Measurements from ENCODE around the gene DYRK3. TPM values are rescaled to one million over a fixed set of nuclear protein-coding genes. Genes with fewer than 3 reads are reported as not detected.
"Not testable (repeated sequence)": the region's sequence is repeated elsewhere in the genome, so short reads cannot be mapped to it uniquely, and the experiment has no call there.

Gene DYRK3
- total and polyA plus RNA-seq, 7 donors, result 0.60 to 7.8 (median 3.2) TPM

DNA sequence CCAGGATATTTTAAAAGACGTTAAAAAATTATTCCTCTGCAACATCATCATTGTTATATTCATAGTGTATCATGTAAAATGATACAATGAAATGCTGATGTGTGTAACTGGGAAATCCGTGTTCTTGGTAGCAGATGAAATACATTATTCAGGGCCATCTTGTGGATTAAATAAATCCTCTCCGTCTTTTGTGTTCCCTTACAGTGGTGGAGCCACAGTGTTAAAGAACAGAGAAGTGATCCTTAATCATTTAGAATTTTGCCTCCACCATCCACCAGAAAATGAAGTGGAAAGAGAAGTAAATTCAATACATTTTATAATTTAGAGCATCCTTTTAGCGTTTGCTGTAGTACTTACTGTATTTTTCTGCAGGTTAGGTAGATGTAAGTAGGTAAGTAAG is 1.3 kb downstream of the DYRK3 start:
- Histone ChIP-seq H3K36me3 (no peaks in the 10 kb centered on the region), H3K4me1 (peaks cover 0 to 32% (median 24%) of the 10 kb centered on the region in 4 donors), H3K9me3 (no peaks in the 10 kb centered on the region), H3K27ac (peak overlapping the region in 2 of 4 donors; percentile 86 to 89), H3K4me3 (no peak overlapping the region), H3K27me3 (no peaks in the 10 kb centered on the region)
- WGBS, 2 donors, result 59 to 64% methylated on average over 4 of the region's 4 CpGs
- no peak for TF ChIP-seq EP300 (IDR thresholded peaks at IDR 0.05)
- no peak for TF ChIP-seq POLR2AphosphoS5 (IDR thresholded peaks at IDR 0.05)
- TF ChIP-seq, protein P1, sequence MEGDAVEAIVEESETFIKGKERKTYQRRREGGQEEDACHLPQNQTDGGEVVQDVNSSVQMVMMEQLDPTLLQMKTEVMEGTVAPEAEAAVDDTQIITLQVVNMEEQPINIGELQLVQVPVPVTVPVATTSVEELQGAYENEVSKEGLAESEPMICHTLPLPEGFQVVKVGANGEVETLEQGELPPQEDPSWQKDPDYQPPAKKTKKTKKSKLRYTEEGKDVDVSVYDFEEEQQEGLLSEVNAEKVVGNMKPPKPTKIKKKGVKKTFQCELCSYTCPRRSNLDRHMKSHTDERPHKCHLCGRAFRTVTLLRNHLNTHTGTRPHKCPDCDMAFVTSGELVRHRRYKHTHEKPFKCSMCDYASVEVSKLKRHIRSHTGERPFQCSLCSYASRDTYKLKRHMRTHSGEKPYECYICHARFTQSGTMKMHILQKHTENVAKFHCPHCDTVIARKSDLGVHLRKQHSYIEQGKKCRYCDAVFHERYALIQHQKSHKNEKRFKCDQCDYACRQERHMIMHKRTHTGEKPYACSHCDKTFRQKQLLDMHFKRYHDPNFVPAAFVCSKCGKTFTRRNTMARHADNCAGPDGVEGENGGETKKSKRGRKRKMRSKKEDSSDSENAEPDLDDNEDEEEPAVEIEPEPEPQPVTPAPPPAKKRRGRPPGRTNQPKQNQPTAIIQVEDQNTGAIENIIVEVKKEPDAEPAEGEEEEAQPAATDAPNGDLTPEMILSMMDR (IDR thresholded peaks at IDR 0.05), result no peak
- TF ChIP-seq POLR2A (IDR thresholded peaks at IDR 0.05), result no peak
- DNase-seq, result no peak
- intact Hi-C loops (cut with DNase I), result loop anchor here (5.0 kb wide), 3 partner anchors 81 to 416 kb away; partner anchors contain the start of genes PFKFB2 and YOD1

- Histone ChIP-seq H3K4me3 (no peak overlapping the region), H3K4me1 (peaks cover 0 to 32% (median 24%) of the 10 kb centered on the region in 4 donors), H3K9me3 (no peaks in the 10 kb centered on the region), H3K27me3 (no peaks in the 10 kb centered on the region), H3K36me3 (no peaks in the 10 kb centered on the region), H3K27ac (peak overlapping the region in 1 of 4 donors; percentile 86)
- no peak for DNase-seq
- TF ChIP-seq, protein P1 (IDR thresholded peaks at IDR 0.05), result no peak
- TF ChIP-seq EP300 (IDR thresholded peaks at IDR 0.05) (no peak), POLR2AphosphoS5 (IDR thresholded peaks at IDR 0.05) (no peak), POLR2A (IDR thresholded peaks at IDR 0.05) (no peak)
- intact Hi-C loops (cut with DNase I), result loop anchor here (5.0 kb wide), 3 partner anchors 80 to 415 kb away; partner anchors contain the start of genes PFKFB2 and YOD1
Measured at GRCh38 chr1:206637605-206638004, 2.3 kb downstream of the DYRK3 start.

DNA sequence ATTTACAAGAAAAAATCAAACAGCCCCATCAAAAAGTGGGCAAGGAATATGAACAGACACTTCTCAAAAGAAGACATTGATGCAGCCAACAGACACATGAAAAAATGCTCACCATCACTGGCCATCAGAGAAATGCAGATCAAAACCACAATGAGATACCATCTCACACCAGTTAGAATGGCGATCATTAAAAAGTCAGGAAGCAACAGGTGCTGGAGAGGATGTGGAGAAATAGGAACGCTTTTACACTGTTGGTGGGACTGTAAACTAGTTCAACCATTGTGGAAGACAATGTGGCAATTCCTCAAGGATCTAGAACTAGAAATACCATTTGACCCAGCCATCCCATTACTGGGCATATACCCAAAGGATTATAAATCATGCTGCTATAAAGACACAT is 6.7 kb downstream of the DYRK3 start:
- intact Hi-C loops (cut with DNase I); H3K4me3 ChIP-seq; H3K27me3 ChIP-seq; H3K4me1 ChIP-seq; H3K36me3 ChIP-seq; H3K27ac ChIP-seq; H3K9me3 ChIP-seq; DNase-seq: not testable (repeated sequence)
- 67 to 84% methylated on average over 2 of the region's 2 CpGs for WGBS, 2 donors

DNA sequence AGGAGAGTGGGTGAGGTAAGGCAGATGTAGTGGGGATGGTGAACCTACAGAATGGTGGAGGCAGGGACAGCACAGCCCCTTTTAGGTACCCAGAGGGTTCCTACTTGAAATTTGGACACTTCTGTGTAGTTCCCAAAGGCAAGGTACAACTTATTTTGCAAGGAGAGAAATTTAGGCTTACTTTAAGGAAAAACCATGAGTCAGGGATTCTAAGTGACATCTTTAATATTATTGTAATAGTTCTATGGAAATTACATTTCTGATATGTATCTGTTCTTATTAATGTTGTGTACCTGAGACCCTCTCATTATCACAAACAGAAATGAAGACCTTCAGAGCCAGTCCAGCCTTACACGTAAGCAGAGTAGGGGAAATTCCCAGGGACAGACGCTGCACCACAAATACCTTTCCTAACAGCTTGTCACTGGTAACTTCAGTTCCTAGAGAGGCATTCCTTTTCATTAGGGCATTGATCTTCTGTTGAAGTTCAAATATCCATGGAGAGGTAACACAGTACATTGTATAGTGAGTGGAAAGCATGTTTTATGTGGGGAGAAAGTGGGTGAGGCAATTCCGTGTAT is 7.9 kb downstream of the DYRK3 start:
- intact Hi-C loops (cut with DNase I), result no loop called here
- no peak for DNase-seq
- H3K36me3 ChIP-seq, result peaks cover 0 to 10% (median 5%) of the 10 kb centered on the region in 4 donors
- no peaks in the 10 kb centered on the region for H3K4me1 ChIP-seq
- H3K27ac ChIP-seq, result no peak overlapping the region
- TF ChIP-seq EP300 (IDR thresholded peaks at IDR 0.05) (no peak), POLR2AphosphoS5 (IDR thresholded peaks at IDR 0.05) (no peak), POLR2A (IDR thresholded peaks at IDR 0.05) (no peak)
- TF ChIP-seq, protein P1 (IDR thresholded peaks at IDR 0.05), result no peak
- H3K27me3 ChIP-seq, result no peaks in the 10 kb centered on the region
- no peaks in the 10 kb centered on the region for H3K9me3 ChIP-seq
- H3K4me3 ChIP-seq, result no peak overlapping the region
- WGBS, 2 donors, result 81 to 87% methylated on average over 3 of the region's 3 CpGs

DNA sequence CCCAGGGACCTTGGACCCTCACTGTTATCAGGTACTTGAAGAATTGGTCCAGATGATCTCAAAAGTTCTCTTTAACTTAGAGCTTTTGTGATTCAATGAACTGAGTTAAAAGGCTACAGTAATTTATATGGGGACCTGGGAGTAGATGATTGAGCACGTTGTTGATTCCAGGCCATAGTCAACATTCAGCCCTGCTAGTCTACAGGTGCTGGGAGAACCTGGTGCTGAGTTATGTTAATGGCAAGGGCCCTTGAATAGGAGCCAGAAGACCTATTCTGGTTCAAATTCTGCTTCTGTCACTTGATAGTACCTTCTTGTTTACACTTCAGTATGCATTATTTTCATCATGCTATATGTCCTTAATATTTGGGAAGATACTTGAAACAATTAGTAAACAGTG is 11.2 kb downstream of the DYRK3 start:
- Histone ChIP-seq H3K9me3 (no peaks in the 10 kb centered on the region), H3K36me3 (peaks cover 0 to 20% (median 5%) of the 10 kb centered on the region in 4 donors), H3K27me3 (no peaks in the 10 kb centered on the region), H3K4me3 (no peak overlapping the region), H3K27ac (no peak overlapping the region), H3K4me1 (no peaks in the 10 kb centered on the region)
- DNase-seq, result no peak
- 87 to 88% methylated on average over 1 of the region's 1 CpG for WGBS, 2 donors
- intact Hi-C loops (cut with DNase I), result no loop called here
- TF ChIP-seq POLR2AphosphoS5 (IDR thresholded peaks at IDR 0.05), result no peak
- TF ChIP-seq, protein P1 (IDR thresholded peaks at IDR 0.05), result no peak
- no peak for TF ChIP-seq POLR2A (IDR thresholded peaks at IDR 0.05)
- TF ChIP-seq EP300 (IDR thresholded peaks at IDR 0.05), result no peak
